Left forelimb (tissue), 1 donor: ENCODE results near the gene F3.
"Not testable (repeated sequence)": the region's sequence is repeated elsewhere in the genome, so short reads cannot be mapped to it uniquely, and the experiment has no call there.

Source experiments
- DNase-seq: peaks from one replicate; pipeline ENCODE4 v3.0.0-alpha.2; 2018; ENCODE audit warnings: low spot score

F3 gene

DNA sequence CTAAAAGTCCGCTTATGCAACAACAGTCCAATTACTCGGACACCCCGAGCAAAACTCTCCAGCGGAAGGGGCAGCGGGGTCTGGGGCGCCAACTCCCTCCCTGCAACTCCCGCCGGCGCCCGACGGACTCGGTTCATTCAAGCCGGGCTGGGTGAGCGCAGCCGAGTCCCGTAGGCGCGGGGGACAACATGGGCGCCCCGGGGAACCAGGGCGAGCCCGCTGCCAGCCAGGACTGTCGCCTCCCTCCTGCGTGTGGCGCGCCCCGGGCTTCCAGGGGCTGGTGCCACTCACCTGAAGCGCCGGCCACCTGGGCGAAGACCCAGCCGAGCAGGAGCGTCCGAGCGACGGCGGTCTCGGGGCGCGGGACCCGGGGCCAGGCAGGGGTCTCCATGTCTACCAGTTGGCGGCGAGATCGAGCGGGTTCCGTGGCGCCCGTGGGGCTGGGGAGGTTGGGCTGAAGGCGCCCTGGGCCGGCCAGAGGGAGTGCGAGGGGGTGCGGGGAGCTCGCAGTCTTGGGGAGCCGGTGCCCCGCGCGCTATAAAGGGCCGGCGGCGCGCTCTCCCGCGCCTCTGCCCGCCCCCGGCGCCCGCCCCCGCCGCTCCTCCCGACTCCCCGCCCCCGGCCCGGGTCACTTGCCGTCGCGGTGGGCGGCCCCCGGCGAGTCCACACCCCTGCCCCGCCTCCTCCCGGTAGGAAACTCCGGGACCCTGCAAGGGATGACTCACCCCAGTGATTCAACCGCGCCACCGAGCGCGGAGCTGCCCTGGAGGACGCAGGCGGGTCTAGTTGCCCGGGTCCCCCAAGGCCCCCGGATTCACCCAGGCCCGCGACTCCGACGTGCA, at the start of gene F3:
Gene F3 (minus strand): TSS at position 514 of the 842 bp plus-strand sequence. CDS start 123 bp downstream, at position 391.
- DNase-seq: peak; percentile 87

- DNase-seq: no peak
Observed at GRCh38 chr1:94590203-94591137, 48.9 kb upstream of the F3 start.

DNA sequence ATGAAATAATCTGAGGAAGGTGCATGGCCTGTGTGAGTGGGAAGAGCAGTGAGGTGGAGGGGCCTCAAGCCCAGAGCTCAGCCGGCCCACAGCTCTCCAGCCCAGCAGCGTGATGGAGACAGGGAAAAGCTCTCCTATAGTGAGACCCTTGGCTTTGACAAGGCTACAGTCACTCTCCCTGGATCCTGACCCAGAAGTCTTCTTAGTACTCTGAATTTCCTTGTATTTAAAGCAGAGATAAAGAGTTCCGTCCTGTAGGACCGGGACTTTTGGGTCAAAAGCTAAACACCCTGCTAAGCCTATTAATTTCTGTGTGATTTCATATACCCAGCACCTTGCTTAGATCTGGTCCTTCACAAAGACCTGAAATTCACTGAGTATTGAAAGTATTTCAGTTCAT, 48.2 kb upstream of the F3 start:
- DNase-seq: no peak

GRCh38 chr1:94582565-94582964, 41.0 kb upstream of the F3 start:
- DNase-seq: no peak

DNA sequence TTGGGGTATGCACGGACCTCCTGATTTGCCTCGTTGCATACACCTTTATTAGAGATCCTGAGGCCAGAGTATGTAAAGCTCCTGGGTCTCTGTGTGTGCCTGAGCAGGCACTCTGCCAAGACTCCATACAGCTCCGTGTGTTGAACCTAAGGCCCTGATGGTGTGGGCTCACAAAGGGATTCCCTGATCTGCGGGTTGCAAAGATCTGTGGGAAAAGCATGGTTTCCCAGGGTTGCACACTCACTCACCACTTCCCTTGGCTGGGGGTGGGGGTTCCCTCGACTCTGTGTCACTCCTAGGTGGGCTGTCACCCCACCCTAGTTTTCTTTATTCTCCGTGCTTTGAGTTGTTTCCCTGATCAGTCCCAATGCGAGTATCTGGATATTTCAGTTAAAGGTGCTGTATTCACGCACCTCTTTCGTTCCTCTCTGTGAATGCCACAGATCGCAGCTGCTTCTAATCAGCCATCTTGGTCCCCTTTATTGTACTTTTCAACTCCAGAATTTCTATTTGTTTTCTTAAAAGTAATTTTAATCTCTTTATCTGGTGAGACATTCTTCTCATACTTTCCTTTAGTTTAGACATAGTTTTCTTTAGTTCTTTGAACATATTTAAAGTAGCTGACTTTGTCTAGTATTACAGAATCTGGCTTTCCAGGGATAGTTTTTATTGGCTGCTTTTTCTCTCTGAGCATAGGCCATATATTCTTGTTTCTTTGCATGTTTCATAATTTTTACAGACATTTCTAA, 39.0 kb upstream of the F3 start:
- DNase-seq: no peak

GRCh38 chr1:94579876-94580294, 38.3 kb upstream of the F3 start:
- DNase-seq: no peak

DNA sequence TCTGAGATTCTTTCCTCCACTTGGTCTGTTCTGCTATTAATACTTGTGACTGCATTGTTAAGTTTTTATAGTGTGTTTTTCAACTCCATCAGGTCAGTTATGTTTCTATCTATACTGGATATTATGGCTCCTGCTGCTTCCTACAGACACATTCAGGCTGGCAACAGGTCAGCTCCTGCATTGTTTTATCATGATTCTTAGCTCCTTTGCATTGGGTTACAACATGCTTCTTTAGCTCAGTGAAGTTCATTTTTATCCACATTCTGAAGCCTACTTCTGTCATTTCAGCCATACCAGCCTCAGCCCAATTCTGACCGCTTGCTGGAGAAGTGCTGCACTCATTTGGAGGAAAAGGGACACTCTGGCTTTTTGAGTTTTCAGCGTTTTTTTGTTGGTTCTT, 37.3 kb upstream of the F3 start:
- DNase-seq: no peak

GRCh38 chr1:94573917-94574316, 32.4 kb upstream of the F3 start:
- DNase-seq: not testable (repeated sequence)

DNA sequence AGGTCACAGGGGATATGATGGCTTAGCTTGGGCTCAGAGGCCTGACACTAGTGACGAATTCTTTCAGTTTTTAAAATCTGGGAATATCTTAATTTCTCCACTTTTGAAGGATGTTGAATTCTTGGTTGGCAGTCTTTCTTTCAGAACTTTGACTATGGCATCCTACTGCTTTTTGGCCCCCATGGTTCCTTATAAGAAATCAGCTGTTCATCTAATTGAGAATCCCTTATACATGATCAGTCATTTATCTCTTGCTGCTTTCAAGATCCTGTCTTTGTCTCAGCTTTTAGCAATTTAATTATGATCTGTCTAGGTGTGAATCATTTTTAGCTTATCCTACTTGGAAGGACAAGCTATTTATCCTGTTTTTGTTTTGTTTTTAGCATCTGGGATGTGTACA, 31.2 kb upstream of the F3 start:
- DNase-seq: no peak

DNA sequence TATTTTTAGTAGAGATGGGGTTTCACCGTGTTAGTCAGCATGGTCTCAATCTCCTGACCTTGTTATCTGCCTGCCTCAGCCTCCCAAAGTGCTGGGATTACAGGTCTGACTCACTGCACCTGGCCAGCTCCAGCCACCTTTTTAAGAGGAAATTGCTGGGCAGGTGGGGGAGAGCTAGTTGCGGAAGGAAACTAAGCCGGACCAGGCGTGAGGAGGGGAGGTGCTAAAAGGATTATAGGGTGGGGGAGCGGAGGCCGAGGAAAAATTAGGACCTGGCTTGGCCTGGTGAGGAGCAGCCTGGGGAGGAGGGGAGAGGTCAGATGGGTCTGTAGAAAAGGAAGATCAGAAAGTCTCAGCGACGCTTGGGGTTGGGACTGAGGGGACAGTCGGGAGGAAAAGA, 29.4 kb upstream of the F3 start:
- DNase-seq: not testable (repeated sequence)

DNA sequence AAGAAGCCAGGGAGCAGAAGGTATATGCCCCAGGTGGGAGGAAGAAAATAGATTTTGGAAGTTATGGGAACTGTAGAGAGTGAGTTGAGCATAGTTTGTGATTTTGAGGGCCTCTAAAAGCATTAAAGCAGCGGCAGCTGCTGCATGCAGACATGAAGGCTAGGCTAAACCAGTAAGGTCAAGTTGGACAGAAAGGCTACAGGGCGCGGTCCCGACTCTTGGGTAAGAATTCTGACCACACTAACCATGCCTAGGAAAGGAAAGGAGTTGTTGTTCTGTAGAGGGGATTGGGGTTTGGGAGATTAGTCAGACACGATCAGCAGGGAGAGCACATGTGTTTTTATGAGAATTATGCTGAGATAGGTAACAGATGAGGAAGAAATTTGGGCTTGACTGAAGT, 27.2 kb upstream of the F3 start:
- DNase-seq: not testable (repeated sequence)

DNA sequence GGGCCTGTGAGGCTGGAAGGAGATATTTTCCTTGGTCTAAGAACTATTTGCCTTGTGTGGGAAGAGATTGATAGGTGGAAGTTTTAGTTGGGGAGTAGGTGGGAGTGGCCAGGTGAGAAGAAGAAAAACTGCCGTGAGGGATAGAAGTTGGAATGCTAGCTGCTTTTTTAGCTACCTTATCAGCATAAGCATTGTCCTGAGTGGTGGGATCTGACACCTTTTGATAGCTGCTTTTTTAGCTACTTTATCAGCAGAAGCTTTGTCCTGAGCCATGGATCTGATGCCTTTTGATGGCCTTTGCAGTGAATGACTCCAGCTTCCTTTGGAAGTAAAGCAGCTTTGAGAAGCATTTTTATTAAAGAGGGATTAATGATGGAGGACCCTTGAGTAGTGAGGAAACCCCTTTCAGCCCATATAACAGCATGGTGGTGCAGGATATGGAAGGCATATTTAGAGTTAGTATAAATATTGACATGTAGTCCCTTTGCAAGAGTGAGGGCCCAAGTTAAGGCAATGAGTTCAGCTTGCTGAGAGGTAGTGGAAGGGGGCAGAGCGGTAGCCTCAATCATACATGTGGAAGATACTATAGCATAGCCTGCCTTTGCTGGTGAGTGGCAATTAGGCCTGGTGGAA, 26.5 kb upstream of the F3 start:
- not testable (repeated sequence) for DNase-seq

GRCh38 chr1:94566436-94566835, 24.9 kb upstream of the F3 start:
- DNase-seq: not testable (repeated sequence)

DNA sequence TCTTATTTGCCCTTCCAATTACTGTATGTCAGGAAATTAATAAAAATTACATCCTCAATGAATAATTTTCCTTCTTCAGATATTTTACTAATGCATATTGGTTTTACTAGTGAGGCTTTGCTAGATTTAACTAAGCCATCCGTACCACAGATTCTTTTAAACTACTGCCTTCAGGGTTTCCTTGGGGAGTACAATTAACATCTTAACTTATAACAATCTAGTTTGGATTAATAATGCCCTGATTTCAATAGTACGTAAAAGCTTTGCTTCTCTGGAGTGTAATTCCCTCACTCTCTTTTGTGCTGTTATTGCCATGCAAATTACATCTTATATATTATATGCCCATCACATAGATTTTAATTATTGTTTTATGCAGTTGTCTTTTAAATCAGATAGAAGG, 24.3 kb upstream of the F3 start:
- no peak for DNase-seq

DNA sequence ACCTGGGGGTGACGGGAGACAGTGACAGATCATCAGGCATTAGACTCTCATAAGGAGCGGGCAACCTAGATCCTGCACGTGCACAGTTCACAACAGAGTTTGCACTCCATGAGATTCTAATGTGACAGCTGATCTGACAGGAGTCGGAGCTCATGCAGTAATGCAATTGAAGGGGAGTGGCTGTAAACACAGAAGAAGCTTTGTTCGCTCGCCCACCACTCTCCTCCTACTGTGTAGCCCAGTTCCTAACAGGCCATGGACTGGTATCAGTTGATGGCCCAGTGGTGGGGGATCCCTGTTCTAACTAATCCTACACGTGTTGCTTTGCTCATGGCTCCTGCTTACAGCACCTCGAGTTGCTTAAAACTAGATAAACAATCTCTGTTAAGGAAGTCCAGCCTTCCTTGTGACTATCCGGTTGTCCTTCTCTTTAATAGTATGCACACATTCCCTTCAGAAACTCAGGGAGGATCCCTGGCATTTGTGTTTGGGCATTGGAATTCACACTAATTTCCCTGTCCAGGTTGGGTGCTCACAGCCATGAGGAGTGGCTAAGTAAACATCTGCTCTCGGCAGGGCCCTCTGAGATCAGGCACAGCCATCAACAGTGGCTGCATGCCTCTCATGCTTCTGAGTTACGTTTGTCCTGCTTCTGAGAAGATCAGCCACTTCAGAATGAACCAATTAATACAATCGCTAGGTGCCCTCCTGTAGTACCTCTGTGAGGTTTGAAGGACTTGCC, 21.1 kb upstream of the F3 start:
- DNase-seq: no peak

GRCh38 chr1:94560333-94560732, 18.8 kb upstream of the F3 start:
- no peak for DNase-seq

DNA sequence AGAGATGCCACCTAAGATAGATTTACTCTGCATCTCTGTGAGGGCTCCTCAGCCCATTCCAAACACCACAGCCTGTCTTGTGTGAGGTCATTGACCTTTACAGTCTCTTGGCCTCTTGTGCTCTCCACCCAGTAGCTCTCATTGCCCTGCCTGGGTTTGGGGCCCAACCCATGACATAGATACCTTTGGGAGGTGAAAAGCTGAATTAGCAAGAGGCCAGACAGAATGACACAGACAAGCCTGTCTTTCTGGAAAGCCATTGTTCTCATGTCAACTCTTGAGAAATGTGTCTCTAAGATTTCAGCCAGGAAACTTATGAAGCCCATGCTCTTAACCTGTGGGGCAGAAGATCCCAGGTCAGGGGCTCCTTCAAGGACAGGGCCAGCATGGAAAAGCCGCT, 18.4 kb upstream of the F3 start:
- DNase-seq: no peak

DNA sequence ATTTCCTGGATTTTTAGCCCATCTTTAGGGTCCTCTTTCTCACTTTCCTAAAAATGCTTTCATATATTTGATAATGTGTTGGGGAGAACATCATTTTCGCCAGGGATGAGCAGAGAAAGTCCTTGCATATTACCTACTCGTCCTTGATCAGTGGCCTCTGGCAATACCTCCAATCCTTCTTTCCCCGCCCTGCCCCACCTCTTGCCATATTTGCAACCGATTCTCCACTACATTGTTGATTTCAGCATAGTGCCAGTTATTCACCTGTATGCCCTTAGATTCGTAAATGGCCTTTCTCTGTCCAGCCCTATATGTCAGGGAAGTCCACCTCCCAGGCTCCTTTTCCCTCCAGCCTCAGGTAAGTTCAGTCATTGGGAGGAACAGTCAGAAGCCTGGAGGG, 13.5 kb upstream of the F3 start:
- no peak for DNase-seq

GRCh38 chr1:94554580-94554979, 13.0 kb upstream of the F3 start:
- no peak for DNase-seq

DNA sequence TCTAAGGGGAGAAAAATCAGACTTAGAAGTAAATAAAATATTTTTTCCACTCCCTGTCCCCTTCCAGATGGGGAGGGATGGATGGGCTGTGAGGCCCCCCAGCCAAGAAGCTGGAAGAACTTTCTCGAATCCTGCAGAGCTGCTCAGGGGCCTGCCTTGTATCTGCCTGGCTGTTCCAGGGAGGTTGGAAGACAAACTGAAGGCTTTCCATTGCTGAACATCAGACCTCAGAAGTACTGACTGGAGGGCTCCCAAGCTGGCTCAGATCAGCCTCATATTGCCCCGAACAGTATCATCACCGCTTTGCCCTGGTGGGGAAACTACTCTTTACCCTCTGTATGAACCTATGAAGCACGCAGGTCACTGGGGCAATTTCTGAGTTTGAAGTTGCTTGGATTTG, 12.4 kb upstream of the F3 start:
- no peak for DNase-seq

DNA sequence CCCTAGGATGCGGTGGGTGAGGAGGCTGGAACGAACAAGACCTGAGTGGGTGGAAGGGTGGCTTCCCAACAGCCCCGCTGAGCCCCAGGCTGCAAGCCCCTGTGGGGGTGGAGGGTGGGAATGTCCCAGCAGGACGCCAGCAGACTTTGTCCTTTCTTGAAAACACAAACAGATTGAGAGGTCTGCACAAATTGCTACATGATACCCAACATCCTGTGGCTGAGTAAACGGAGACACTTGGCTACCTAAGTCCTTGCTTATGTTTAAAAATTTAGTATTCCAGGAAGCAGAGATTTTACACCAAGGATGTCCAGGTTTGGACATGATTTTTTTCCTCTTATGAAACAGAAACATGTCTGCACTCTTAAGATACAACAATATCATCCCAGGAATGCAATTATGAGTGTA, 11.8 kb upstream of the F3 start:
- no peak for DNase-seq
